PC-3 (cell line): ENCODE results near the gene SPHK2.

ENCODE experiments used
- EZH2 ChIP-seq: fragments of 300-600 bp; sonication (generic); IDR thresholded peaks from one replicate; pipeline ENCODE4 v1.6.1; 2017; ENCODE audit warnings: antibody characterized with exemption, mild to moderate bottlenecking, low read length; ENCODE audit not compliant: unreplicated experiment
- TF ChIP-seq, protein P1 (sequence below): fragments of 300-600 bp; sonication (generic); conservative IDR thresholded peaks from 2 replicates; pipeline ENCODE4 v1.5.1; 2017; ENCODE audit warnings: antibody characterized with exemption, low read depth, mild to moderate bottlenecking, low read length

DNA sequence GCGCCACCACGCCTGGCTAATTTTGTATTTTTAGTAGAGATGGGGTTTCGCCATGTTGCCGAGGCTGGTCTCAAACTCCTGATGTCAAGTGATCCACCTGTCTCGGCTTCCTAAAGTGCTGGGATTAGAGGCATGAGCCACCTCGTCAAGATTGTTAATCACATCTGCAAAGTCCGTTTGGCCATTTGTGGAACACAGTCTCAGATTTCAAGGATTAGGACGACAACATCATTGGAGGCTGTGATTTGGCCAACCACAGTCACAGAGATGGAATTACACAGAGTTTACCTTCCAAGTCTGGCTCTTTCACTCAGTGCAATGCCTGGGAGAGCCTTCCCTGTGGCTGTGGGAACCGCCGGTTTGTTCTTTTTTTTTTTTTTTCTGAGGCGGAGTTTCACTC lies 49.5 kb upstream of the SPHK2 start:
- TF ChIP-seq, protein P1, sequence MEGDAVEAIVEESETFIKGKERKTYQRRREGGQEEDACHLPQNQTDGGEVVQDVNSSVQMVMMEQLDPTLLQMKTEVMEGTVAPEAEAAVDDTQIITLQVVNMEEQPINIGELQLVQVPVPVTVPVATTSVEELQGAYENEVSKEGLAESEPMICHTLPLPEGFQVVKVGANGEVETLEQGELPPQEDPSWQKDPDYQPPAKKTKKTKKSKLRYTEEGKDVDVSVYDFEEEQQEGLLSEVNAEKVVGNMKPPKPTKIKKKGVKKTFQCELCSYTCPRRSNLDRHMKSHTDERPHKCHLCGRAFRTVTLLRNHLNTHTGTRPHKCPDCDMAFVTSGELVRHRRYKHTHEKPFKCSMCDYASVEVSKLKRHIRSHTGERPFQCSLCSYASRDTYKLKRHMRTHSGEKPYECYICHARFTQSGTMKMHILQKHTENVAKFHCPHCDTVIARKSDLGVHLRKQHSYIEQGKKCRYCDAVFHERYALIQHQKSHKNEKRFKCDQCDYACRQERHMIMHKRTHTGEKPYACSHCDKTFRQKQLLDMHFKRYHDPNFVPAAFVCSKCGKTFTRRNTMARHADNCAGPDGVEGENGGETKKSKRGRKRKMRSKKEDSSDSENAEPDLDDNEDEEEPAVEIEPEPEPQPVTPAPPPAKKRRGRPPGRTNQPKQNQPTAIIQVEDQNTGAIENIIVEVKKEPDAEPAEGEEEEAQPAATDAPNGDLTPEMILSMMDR: no peak
- TF ChIP-seq EZH2: no peak
